OCI-LY3 (cell line): ENCODE measurements around the gene GFRA1.

Experiments used
- H2AFZ ChIP-seq: fragments of 200-600, 300-600 bp; shearing (Covaris generic); 2 replicates; pipeline ENCODE4 v1.6.0; 2014; ENCODE audit warnings: antibody characterized with exemption, low read depth, low read length
- H3K27ac ChIP-seq: fragments of 200-600, 300-600 bp; sonication (generic); 2 replicates; pipeline ENCODE4 v1.5.1; 2014; ENCODE audit warnings: mild to moderate bottlenecking, low read length, moderate library complexity, mixed read lengths
- H3K27me3 ChIP-seq: fragments of 200-600, 300-600 bp; sonication (generic); 2 replicates; pipeline ENCODE4 v1.6.1; 2014; ENCODE audit warnings: low read depth, low read length, mixed read lengths
- H3K36me3 ChIP-seq: fragments of 200-600, 300-600 bp; sonication (generic); replicated peaks from 2 replicates; pipeline ENCODE3; 2014; ENCODE audit warnings: low read depth, low read length, mixed read lengths
- H3K4me1 ChIP-seq: fragments of 300-600, 200-600 bp; sonication (generic); 2 replicates; pipeline ENCODE4 v1.6.1; 2014; ENCODE audit warnings: low read length, mixed read lengths
- H3K4me2 ChIP-seq: fragments of 200-600, 300-600 bp; sonication (generic); 2 replicates; pipeline ENCODE4 v1.6.1; 2014; ENCODE audit warnings: low read length, mixed read lengths
- H3K4me3 ChIP-seq: fragments of 300-600, 200-600 bp; sonication (generic); 2 replicates; pipeline ENCODE4 v1.5.1; 2014; ENCODE audit warnings: antibody characterized with exemption, mild to moderate bottlenecking, low read length, moderate library complexity
- H3K79me2 ChIP-seq: fragments of 300-600, 200-600 bp; shearing (Covaris generic); 2 replicates; pipeline ENCODE4 v1.6.1; 2014; ENCODE audit warnings: mild to moderate bottlenecking, low read length, mixed read lengths
- H3K9ac ChIP-seq: fragments of 300-600, 200-600 bp; shearing (Covaris generic); 2 replicates; pipeline ENCODE4 v1.6.0; 2014; ENCODE audit warnings: mild to moderate bottlenecking, low read length, moderate library complexity
- H3K9me3 ChIP-seq: fragments of 200-600, 300-600 bp; shearing (Covaris generic); 2 replicates; pipeline ENCODE4 v1.6.1; 2014; ENCODE audit warnings: low read length, mixed read lengths; ENCODE audit not compliant: insufficient read depth
- H4K20me1 ChIP-seq: fragments of 200-600, 300-600 bp; sonication (generic); 2 replicates; pipeline ENCODE4 v1.6.1; 2016; ENCODE audit warnings: low read length, mixed read lengths; ENCODE audit not compliant: insufficient read depth
- EZH2phosphoT487 ChIP-seq: fragments of 200-600 bp; shearing (Covaris generic); IDR thresholded peaks from 2 replicates; pipeline ENCODE4 v1.6.1; 2018; ENCODE audit warnings: antibody characterized with exemption, mixed run types, low read depth
- TF ChIP-seq, protein P1 (sequence below): fragments of 200-600, 300-600 bp; sonication (generic); IDR thresholded peaks from 2 replicates; pipeline ENCODE4 v1.5.1; 2014; ENCODE audit warnings: antibody characterized with exemption, low read length, low read depth

Gene GFRA1

DNA sequence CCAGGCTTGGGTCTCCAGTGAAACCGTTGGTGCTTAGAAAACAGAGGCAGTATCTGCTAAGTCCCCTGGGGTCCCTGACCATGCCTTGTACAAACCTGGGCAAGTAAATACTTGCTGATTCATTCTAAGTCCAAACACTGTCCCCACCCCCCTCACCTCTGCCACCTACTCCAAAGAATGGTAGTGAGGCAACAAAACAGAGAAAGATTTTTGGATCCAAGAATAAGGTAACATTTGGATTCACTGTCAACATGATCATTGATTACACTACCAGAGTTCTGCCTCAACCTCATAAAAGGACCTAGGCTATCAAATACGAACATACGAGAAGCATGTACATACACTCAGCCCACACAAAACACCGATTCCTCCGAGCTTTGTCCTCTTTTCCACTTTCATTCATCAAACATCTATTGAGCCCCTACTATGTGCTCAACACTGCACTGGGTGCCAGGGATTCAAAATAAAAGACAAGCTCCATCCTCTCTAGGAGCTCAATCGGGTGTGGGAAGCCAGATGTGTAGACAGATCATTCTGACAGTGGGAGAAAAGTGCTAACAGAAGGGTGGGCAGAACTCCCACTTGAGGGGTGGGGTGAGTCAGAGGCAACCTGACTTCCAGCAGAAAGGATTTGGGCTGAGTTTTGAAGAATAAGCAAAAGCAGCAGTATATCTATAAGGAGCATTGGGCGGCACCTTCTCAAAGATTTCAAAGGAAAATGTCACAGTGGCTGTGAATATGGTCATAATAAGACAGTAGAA is 71.2 kb downstream of the GFRA1 start:
- no peaks in the 10 kb centered on the region for H3K4me1 ChIP-seq
- no peak overlapping the region for H3K4me3 ChIP-seq
- H3K9me3 ChIP-seq: no peaks in the 10 kb centered on the region
- H3K27me3 ChIP-seq: no peaks in the 10 kb centered on the region
- H3K4me2 ChIP-seq: no peak overlapping the region
- no peak overlapping the region for H3K9ac ChIP-seq
- TF ChIP-seq EZH2phosphoT487: no peak
- TF ChIP-seq, protein P1, sequence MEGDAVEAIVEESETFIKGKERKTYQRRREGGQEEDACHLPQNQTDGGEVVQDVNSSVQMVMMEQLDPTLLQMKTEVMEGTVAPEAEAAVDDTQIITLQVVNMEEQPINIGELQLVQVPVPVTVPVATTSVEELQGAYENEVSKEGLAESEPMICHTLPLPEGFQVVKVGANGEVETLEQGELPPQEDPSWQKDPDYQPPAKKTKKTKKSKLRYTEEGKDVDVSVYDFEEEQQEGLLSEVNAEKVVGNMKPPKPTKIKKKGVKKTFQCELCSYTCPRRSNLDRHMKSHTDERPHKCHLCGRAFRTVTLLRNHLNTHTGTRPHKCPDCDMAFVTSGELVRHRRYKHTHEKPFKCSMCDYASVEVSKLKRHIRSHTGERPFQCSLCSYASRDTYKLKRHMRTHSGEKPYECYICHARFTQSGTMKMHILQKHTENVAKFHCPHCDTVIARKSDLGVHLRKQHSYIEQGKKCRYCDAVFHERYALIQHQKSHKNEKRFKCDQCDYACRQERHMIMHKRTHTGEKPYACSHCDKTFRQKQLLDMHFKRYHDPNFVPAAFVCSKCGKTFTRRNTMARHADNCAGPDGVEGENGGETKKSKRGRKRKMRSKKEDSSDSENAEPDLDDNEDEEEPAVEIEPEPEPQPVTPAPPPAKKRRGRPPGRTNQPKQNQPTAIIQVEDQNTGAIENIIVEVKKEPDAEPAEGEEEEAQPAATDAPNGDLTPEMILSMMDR: no peak
- H2AFZ ChIP-seq: no peak overlapping the region
- no peaks in the 10 kb centered on the region for H3K79me2 ChIP-seq
- no peaks in the 10 kb centered on the region for H4K20me1 ChIP-seq
- H3K36me3 ChIP-seq: no peaks in the 10 kb centered on the region
- no peak overlapping the region for H3K27ac ChIP-seq

DNA sequence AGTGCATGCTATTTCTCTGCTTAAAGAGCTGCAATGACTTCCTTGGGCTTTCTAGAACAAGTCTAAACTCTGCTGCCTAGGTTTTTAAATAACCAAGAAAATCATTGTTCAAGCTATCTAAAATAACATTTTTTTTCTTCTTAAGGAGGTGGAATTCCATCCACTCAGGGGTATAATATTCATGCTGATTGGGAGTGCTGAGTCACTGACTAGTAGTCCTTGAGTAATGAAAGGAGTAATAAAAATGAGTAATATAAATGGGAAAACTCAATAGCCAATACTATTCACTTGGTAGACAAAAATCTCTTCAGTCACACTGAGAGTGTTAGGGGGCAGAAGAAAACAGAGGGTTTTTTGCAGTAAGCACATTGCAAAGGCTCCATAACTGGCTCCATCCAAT is 72.0 kb downstream of the GFRA1 start:
- Histone ChIP-seq H3K4me3 (no peak overlapping the region), H3K4me2 (no peak overlapping the region), H4K20me1 (no peaks in the 10 kb centered on the region), H3K9ac (no peak overlapping the region), H3K79me2 (no peaks in the 10 kb centered on the region), H3K9me3 (no peaks in the 10 kb centered on the region), H3K36me3 (no peaks in the 10 kb centered on the region), H2AFZ (no peak overlapping the region), H3K4me1 (no peaks in the 10 kb centered on the region), H3K27ac (no peak overlapping the region), H3K27me3 (no peaks in the 10 kb centered on the region)
- no peak for TF ChIP-seq EZH2phosphoT487
- TF ChIP-seq, protein P1: no peak

DNA sequence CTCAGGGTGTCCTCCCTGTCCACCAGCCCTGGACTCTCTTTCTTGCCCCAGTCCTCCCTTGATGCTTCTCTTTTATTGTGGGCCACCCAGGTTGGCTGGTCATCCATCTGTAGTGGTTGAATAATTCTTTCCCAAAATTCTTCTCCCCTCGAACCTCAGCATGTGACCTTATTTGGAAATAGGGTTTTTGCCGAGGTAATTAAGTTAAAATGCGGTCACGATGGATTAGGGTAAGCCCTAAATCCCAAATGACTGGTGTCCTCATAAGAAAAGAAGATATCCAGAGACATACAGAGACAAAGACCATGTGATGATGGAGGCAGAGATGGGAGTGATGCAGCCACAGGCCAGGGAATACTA is 74.3 kb downstream of the GFRA1 start:
- TF ChIP-seq EZH2phosphoT487: no peak
- TF ChIP-seq, protein P1: no peak
- no peaks in the 10 kb centered on the region for H3K36me3 ChIP-seq
- H3K9me3 ChIP-seq: no peaks in the 10 kb centered on the region
- no peaks in the 10 kb centered on the region for H3K27me3 ChIP-seq
- no peak overlapping the region for H3K4me2 ChIP-seq
- no peak overlapping the region for H3K27ac ChIP-seq
- H4K20me1 ChIP-seq: no peaks in the 10 kb centered on the region
- no peak overlapping the region for H3K4me3 ChIP-seq
- H2AFZ ChIP-seq: no peak overlapping the region
- H3K4me1 ChIP-seq: no peaks in the 10 kb centered on the region
- no peaks in the 10 kb centered on the region for H3K79me2 ChIP-seq
- H3K9ac ChIP-seq: no peak overlapping the region

DNA sequence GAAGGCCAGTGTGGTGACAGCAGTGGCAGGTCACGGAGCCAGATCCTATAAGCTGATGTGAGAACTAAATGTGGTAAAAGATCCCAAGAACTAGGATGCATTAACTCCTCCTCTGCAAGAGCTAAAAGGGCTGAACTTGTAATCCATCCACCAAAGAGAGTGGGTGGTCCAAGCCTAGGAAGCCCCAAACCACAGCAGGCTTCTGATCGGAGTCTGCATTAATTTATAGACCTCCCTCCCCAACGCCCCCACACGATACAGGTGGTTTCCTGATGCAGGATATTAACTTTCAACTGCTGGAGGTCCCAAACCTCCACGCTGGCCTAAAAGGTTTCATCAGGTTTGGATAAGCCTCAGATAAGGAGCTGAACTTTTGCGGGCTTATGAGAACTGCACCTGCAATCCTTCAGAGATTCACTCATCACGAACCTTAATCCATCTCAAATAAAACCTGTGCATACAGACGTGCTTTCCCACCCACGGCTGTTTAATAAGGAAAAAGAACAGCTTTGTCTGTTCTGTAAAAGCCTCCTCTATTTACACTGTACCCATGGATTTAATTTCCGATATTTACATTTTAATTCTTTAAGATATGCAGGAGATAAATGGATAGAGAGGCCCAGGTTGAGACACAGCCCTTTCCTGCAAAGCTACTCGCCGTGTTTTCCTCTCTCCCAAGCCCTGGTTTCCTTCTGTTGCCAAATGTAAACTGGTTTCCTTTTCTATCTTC is 74.9 kb downstream of the GFRA1 start:
- Histone ChIP-seq H2AFZ (no peak overlapping the region), H3K4me1 (no peaks in the 10 kb centered on the region), H3K4me2 (no peak overlapping the region), H3K9ac (no peak overlapping the region), H3K9me3 (no peaks in the 10 kb centered on the region), H3K27me3 (no peaks in the 10 kb centered on the region), H3K27ac (no peak overlapping the region), H3K79me2 (no peaks in the 10 kb centered on the region), H4K20me1 (no peaks in the 10 kb centered on the region), H3K36me3 (no peaks in the 10 kb centered on the region), H3K4me3 (no peak overlapping the region)
- TF ChIP-seq, protein P1: no peak
- TF ChIP-seq EZH2phosphoT487: no peak
